Left forelimb (tissue), 1 donor: ENCODE measurements around the gene NAIF1.
A peak's percentile ranks its signal among the peaks of the same experiment; 100 is the strongest.
"Not testable (repeated sequence)": the region's sequence is repeated elsewhere in the genome, so short reads cannot be mapped to it uniquely, and the experiment has no call there.

Experiments used
- DNase-seq: peaks from one replicate; pipeline ENCODE4 v3.0.0-alpha.2; 2018; ENCODE audit warnings: low spot score

NAIF1 gene

GRCh38 chr9:128066713-128067644 is at the start of gene NAIF1:
Gene NAIF1 (minus strand): TSS chr9:128067320. CDS start chr9:128067101, 219 bp downstream.
- peak; percentile 97 for DNase-seq

- DNase-seq, result no peak
These were observed 49.3 kb upstream of the NAIF1 start for GRCh38 chr9:128116104-128117083.

- no peak for DNase-seq
These were observed 48.3 kb upstream of the NAIF1 start for GRCh38 chr9:128115187-128116103.

- no peak for DNase-seq
These were observed 47.4 kb upstream of the NAIF1 start for GRCh38 chr9:128114326-128115186.

GRCh38 chr9:128113526-128114325 is 46.6 kb upstream of the NAIF1 start:
- DNase-seq, result no peak

- DNase-seq, result not testable (repeated sequence)
These were observed 44.6 kb upstream of the NAIF1 start for GRCh38 chr9:128111726-128112125.

GRCh38 chr9:128109050-128109709 is 42.1 kb upstream of the NAIF1 start:
- DNase-seq, result no peak

GRCh38 chr9:128108269-128109049 is 41.3 kb upstream of the NAIF1 start:
- no peak for DNase-seq

GRCh38 chr9:128107468-128108268 is 40.5 kb upstream of the NAIF1 start:
- no peak for DNase-seq

- DNase-seq, result no peak
These were observed 39.9 kb upstream of the NAIF1 start for GRCh38 chr9:128106940-128107467.

- DNase-seq, result no peak
These were observed 39.2 kb upstream of the NAIF1 start for GRCh38 chr9:128106181-128106939.

GRCh38 chr9:128105538-128106175 is 38.5 kb upstream of the NAIF1 start:
- DNase-seq, result no peak

- DNase-seq, result no peak
These were observed 37.1 kb upstream of the NAIF1 start for GRCh38 chr9:128104171-128104618.

- no peak for DNase-seq
These were observed 36.5 kb upstream of the NAIF1 start for GRCh38 chr9:128103589-128103962.

- no peak for DNase-seq
These were observed 35.9 kb upstream of the NAIF1 start for GRCh38 chr9:128102861-128103588.
